ENCODE measurements around the gene FAM181A.

The FAM181A gene

GRCh38 chr14:93914278-93914677, 12.9 kb upstream of the FAM181A start:
- no CpG with 5 or more reads among the region's 4 CpGs for WGBS (ENCODE audit: extremely low coverage, insufficient coverage, insufficient read length)
- no peak overlapping the region for H4K8ac ChIP-seq (ENCODE audit: low read depth, low read length)
- no peak overlapping the region for H3K23ac ChIP-seq (ENCODE audit: low read length)
- no peak for DNase-seq
- no peak overlapping the region for H3K18ac ChIP-seq (ENCODE audit: low read length)
- H3K4me2 ChIP-seq (ENCODE audit: low read length), result no peak overlapping the region
- no peaks in the 10 kb centered on the region for H3K36me3 ChIP-seq (ENCODE audit: control insufficient read depth in 1 of 2, insufficient read depth in 2 of 2, low read length in 2 of 2)
- H3K4me1 ChIP-seq (ENCODE audit: control insufficient read depth in 1 of 2, insufficient read depth in 2 of 2, low read length in 2 of 2), result no peaks in the 10 kb centered on the region
- H2AK5ac ChIP-seq (ENCODE audit: low read length), result no peak overlapping the region
- no peaks in the 10 kb centered on the region for H3K79me2 ChIP-seq (ENCODE audit: control insufficient read depth, insufficient read depth, low read length, poor library complexity)
- H4K12ac ChIP-seq (ENCODE audit: low read depth, low read length), result no peak overlapping the region
- no peaks in the 10 kb centered on the region for H3K27me3 ChIP-seq (ENCODE audit: insufficient read depth, low read length)
- no peak overlapping the region for H3K27ac ChIP-seq (ENCODE audit: low read depth, low read length)
- H2AFZ ChIP-seq (ENCODE audit: insufficient read depth, low read length, poor library complexity), result no peak overlapping the region
- no peak overlapping the region for H3K14ac ChIP-seq (ENCODE audit: low read length)
- no peak overlapping the region for H2BK120ac ChIP-seq (ENCODE audit: insufficient read depth, low read length, poor library complexity)
- H3K4ac ChIP-seq (ENCODE audit: low read depth, low read length), result no peak overlapping the region
- no peak overlapping the region for H3K4me3 ChIP-seq (ENCODE audit: low read depth, low read length)
- H3K79me1 ChIP-seq (ENCODE audit: low read length), result no peaks in the 10 kb centered on the region
- peaks cover 2% of the 10 kb centered on the region for H3K9me3 ChIP-seq (ENCODE audit: insufficient read depth, low read depth, low read length)
- H2BK5ac ChIP-seq (ENCODE audit: low read depth, low read length, poor library complexity), result no peak overlapping the region
- H4K91ac ChIP-seq (ENCODE audit: low read depth, low read length), result no peak overlapping the region
- H3K9ac ChIP-seq (ENCODE audit: low read length), result no peak overlapping the region
- H2BK12ac ChIP-seq (ENCODE audit: low read length), result no peak overlapping the region

GRCh38 chr14:93915070-93915705, 12.0 kb upstream of the FAM181A start:
- H3K79me2 ChIP-seq (ENCODE audit: control insufficient read depth, insufficient read depth, low read length, poor library complexity), result no peaks in the 10 kb centered on the region
- no peak overlapping the region for H3K9ac ChIP-seq (ENCODE audit: low read length)
- no peak overlapping the region for H2BK120ac ChIP-seq (ENCODE audit: insufficient read depth, low read length, poor library complexity)
- H3K18ac ChIP-seq (ENCODE audit: low read length), result no peak overlapping the region
- H3K4me3 ChIP-seq (ENCODE audit: low read depth, low read length), result no peak overlapping the region
- H3K4me1 ChIP-seq (ENCODE audit: control insufficient read depth in 1 of 2, insufficient read depth in 2 of 2, low read length in 2 of 2), result no peaks in the 10 kb centered on the region
- H3K27ac ChIP-seq (ENCODE audit: low read depth, low read length), result no peak overlapping the region
- no peaks in the 10 kb centered on the region for H3K79me1 ChIP-seq (ENCODE audit: low read length)
- no peak overlapping the region for H3K4me2 ChIP-seq (ENCODE audit: low read length)
- H3K36me3 ChIP-seq (ENCODE audit: control insufficient read depth in 1 of 2, insufficient read depth in 2 of 2, low read length in 2 of 2), result no peaks in the 10 kb centered on the region
- H3K14ac ChIP-seq (ENCODE audit: low read length), result no peak overlapping the region
- H3K9me3 ChIP-seq (ENCODE audit: insufficient read depth, low read depth, low read length), result peaks cover 2% of the 10 kb centered on the region
- no peak for DNase-seq
- no peak overlapping the region for H3K4ac ChIP-seq (ENCODE audit: low read depth, low read length)
- no peak overlapping the region for H4K91ac ChIP-seq (ENCODE audit: low read depth, low read length)
- no peak overlapping the region for H2BK12ac ChIP-seq (ENCODE audit: low read length)
- no peak overlapping the region for H4K12ac ChIP-seq (ENCODE audit: low read depth, low read length)
- H2BK5ac ChIP-seq (ENCODE audit: low read depth, low read length, poor library complexity), result no peak overlapping the region
- H2AK5ac ChIP-seq (ENCODE audit: low read length), result no peak overlapping the region
- no peak overlapping the region for H2AFZ ChIP-seq (ENCODE audit: insufficient read depth, low read length, poor library complexity)
- H3K27me3 ChIP-seq (ENCODE audit: insufficient read depth, low read length), result no peaks in the 10 kb centered on the region
- no peak overlapping the region for H4K8ac ChIP-seq (ENCODE audit: low read depth, low read length)
- WGBS (ENCODE audit: extremely low coverage, insufficient coverage, insufficient read length), result no CpG with 5 or more reads among the region's 14 CpGs
- no peak overlapping the region for H3K23ac ChIP-seq (ENCODE audit: low read length)

GRCh38 chr14:93915800-93916199, 11.3 kb upstream of the FAM181A start:
- Histone ChIP-seq H2AFZ (ENCODE audit: insufficient read depth, low read length, poor library complexity) (no peak overlapping the region), H4K8ac (ENCODE audit: low read depth, low read length) (no peak overlapping the region), H4K91ac (ENCODE audit: low read depth, low read length) (no peak overlapping the region), H3K18ac (ENCODE audit: low read length) (no peak overlapping the region), H3K9ac (ENCODE audit: low read length) (no peak overlapping the region), H3K14ac (ENCODE audit: low read length) (no peak overlapping the region), H3K36me3 (ENCODE audit: control insufficient read depth in 1 of 2, insufficient read depth in 2 of 2, low read length in 2 of 2) (no peaks in the 10 kb centered on the region), H3K9me3 (ENCODE audit: insufficient read depth, low read depth, low read length) (peaks cover 2% of the 10 kb centered on the region), H3K4ac (ENCODE audit: low read depth, low read length) (no peak overlapping the region), H3K79me1 (ENCODE audit: low read length) (no peaks in the 10 kb centered on the region), H2AK5ac (ENCODE audit: low read length) (no peak overlapping the region), H3K4me1 (ENCODE audit: control insufficient read depth in 1 of 2, insufficient read depth in 2 of 2, low read length in 2 of 2) (no peaks in the 10 kb centered on the region), H3K4me2 (ENCODE audit: low read length) (no peak overlapping the region), H3K4me3 (ENCODE audit: low read depth, low read length) (no peak overlapping the region), H2BK12ac (ENCODE audit: low read length) (no peak overlapping the region), H3K27ac (ENCODE audit: low read depth, low read length) (no peak overlapping the region), H3K27me3 (ENCODE audit: insufficient read depth, low read length) (no peaks in the 10 kb centered on the region), H2BK120ac (ENCODE audit: insufficient read depth, low read length, poor library complexity) (no peak overlapping the region), H4K12ac (ENCODE audit: low read depth, low read length) (no peak overlapping the region), H2BK5ac (ENCODE audit: low read depth, low read length, poor library complexity) (no peak overlapping the region), H3K79me2 (ENCODE audit: control insufficient read depth, insufficient read depth, low read length, poor library complexity) (no peaks in the 10 kb centered on the region), H3K23ac (ENCODE audit: low read length) (no peak overlapping the region)
- no peak for DNase-seq
- WGBS (ENCODE audit: extremely low coverage, insufficient coverage, insufficient read length), result no CpG with 5 or more reads among the region's 2 CpGs

GRCh38 chr14:93916498-93916897, 10.6 kb upstream of the FAM181A start:
- Histone ChIP-seq H2BK12ac (ENCODE audit: low read length) (no peak overlapping the region), H3K14ac (ENCODE audit: low read length) (no peak overlapping the region), H3K4me2 (ENCODE audit: low read length) (no peak overlapping the region), H2AFZ (ENCODE audit: insufficient read depth, low read length, poor library complexity) (no peak overlapping the region), H3K27me3 (ENCODE audit: insufficient read depth, low read length) (no peaks in the 10 kb centered on the region), H4K8ac (ENCODE audit: low read depth, low read length) (no peak overlapping the region), H3K9ac (ENCODE audit: low read length) (no peak overlapping the region), H3K4ac (ENCODE audit: low read depth, low read length) (no peak overlapping the region), H3K27ac (ENCODE audit: low read depth, low read length) (no peak overlapping the region), H4K12ac (ENCODE audit: low read depth, low read length) (no peak overlapping the region), H2BK5ac (ENCODE audit: low read depth, low read length, poor library complexity) (no peak overlapping the region), H3K4me3 (ENCODE audit: low read depth, low read length) (no peak overlapping the region), H3K4me1 (ENCODE audit: control insufficient read depth in 1 of 2, insufficient read depth in 2 of 2, low read length in 2 of 2) (no peaks in the 10 kb centered on the region), H3K23ac (ENCODE audit: low read length) (no peak overlapping the region), H2BK120ac (ENCODE audit: insufficient read depth, low read length, poor library complexity) (no peak overlapping the region), H2AK5ac (ENCODE audit: low read length) (no peak overlapping the region), H3K9me3 (ENCODE audit: insufficient read depth, low read depth, low read length) (peaks cover 2% of the 10 kb centered on the region), H3K79me1 (ENCODE audit: low read length) (no peaks in the 10 kb centered on the region), H3K79me2 (ENCODE audit: control insufficient read depth, insufficient read depth, low read length, poor library complexity) (no peaks in the 10 kb centered on the region), H3K36me3 (ENCODE audit: control insufficient read depth in 1 of 2, insufficient read depth in 2 of 2, low read length in 2 of 2) (no peaks in the 10 kb centered on the region), H4K91ac (ENCODE audit: low read depth, low read length) (no peak overlapping the region), H3K18ac (ENCODE audit: low read length) (no peak overlapping the region)
- DNase-seq, result no peak
- WGBS (ENCODE audit: extremely low coverage, insufficient coverage, insufficient read length), result no CpG with 5 or more reads among the region's 3 CpGs

All from trophoblast cell (in vitro differentiated cells and primary cell).